ENCODE results near the gene IFIT2. TPM values are rescaled to one million over a fixed set of nuclear protein-coding genes. Genes with fewer than 3 reads are reported as not detected.

The IFIT2 gene
- total RNA-seq, 1 experiment from 2014 or later, result 1.0 TPM

GRCh38 chr10:89273680-89274079 is 28.2 kb upstream of the IFIT2 start:
- Histone ChIP-seq H3K4me1 (ENCODE audit: control insufficient read depth in 1 of 2, insufficient read depth in 2 of 2, low read length in 2 of 2) (peaks cover 17 to 22% of the 10 kb centered on the region in 2 experiments), H3K36me3 (ENCODE audit: control insufficient read depth in 1 of 2, insufficient read depth in 2 of 2, low read length in 2 of 2) (no peaks in the 10 kb centered on the region), H3K4me2 (ENCODE audit: low read length) (no peak overlapping the region), H2AFZ (ENCODE audit: low read depth, low read length, poor library complexity, severe bottlenecking) (no peak overlapping the region), H3K4me3 (replicated peaks in 1 of 2; ENCODE audit: low read depth in 1 of 2, low read length in 2 of 2) (no peak overlapping the region), H3K9ac (ENCODE audit: low read length) (no peak overlapping the region), H3K9me2 (ENCODE audit: insufficient read depth) (no peaks in the 10 kb centered on the region), H4K20me1 (ENCODE audit: insufficient read depth) (no peaks in the 10 kb centered on the region), H3K27me3 (ENCODE audit: insufficient read depth, low read length) (no peaks in the 10 kb centered on the region), H3K79me2 (ENCODE audit: insufficient read depth, low read length) (no peaks in the 10 kb centered on the region), H3K9me3 (ENCODE audit: control insufficient read depth in 1 of 2, insufficient read depth in 1 of 2, low read depth in 1 of 2, low read length in 2 of 2) (no peaks in the 10 kb centered on the region), H3K27ac (ENCODE audit: low read depth, low read length) (no peak overlapping the region)
- TF ChIP-seq ZFX (IDR thresholded peaks at IDR 0.05), result no peak
- no peak for TF ChIP-seq FOSL1 (IDR thresholded peaks at IDR 0.05; ENCODE audit: low read depth)
- TF ChIP-seq ZBTB33 (IDR thresholded peaks at IDR 0.05; ENCODE audit: extremely low read depth, insufficient replicate concordance, low read length), result no peak
- TF ChIP-seq SRF (IDR thresholded peaks at IDR 0.05; ENCODE audit: low read depth), result no peak
- RAD21 ChIA-PET (ENCODE audit: low non-redundant PET in 1 of 2, low total read pairs in 2 of 2, uncharacterized antibody in 2 of 2, unreplicated experiment in 2 of 2), result no interaction called here
- ATAC-seq, result no peak
- POLR2A ChIA-PET, result no interaction called here
- DNase-seq (ENCODE audit: low read depth, low spot score), result no peak
- intact Hi-C loops (cut with micrococcal nuclease), result no loop called here
- no TSS peak for BruUV-seq (replicated peaks)
- CTCF ChIA-PET, result no interaction called here

GRCh38 chr10:89274928-89275327 is 26.9 kb upstream of the IFIT2 start:
- ATAC-seq (no peak), DNase-seq (ENCODE audit: low read depth, low spot score) (no peak)
- H3K9me2 ChIP-seq (ENCODE audit: insufficient read depth), result no peaks in the 10 kb centered on the region
- H3K27ac ChIP-seq (ENCODE audit: low read depth, low read length), result no peak overlapping the region
- ChIA-PET POLR2A (no interaction called here), CTCF (interaction anchor here (1.7 kb wide), 1 partner anchor 95 kb away, joined by 4 read pairs; no protein-coding TSS in a partner anchor), RAD21 (ENCODE audit: low non-redundant PET in 1 of 2, low total read pairs in 2 of 2, uncharacterized antibody in 2 of 2, unreplicated experiment in 2 of 2) (no interaction called here)
- no peak overlapping the region for H3K9ac ChIP-seq (ENCODE audit: low read length)
- peaks cover 29 to 34% of the 10 kb centered on the region in 2 experiments for H3K4me1 ChIP-seq (ENCODE audit: control insufficient read depth in 1 of 2, insufficient read depth in 2 of 2, low read length in 2 of 2)
- H3K4me2 ChIP-seq (ENCODE audit: low read length), result no peak overlapping the region
- no peak overlapping the region for H2AFZ ChIP-seq (ENCODE audit: low read depth, low read length, poor library complexity, severe bottlenecking)
- intact Hi-C loops (cut with micrococcal nuclease), result no loop called here
- no TSS peak for BruUV-seq (replicated peaks)
- no peaks in the 10 kb centered on the region for H3K27me3 ChIP-seq (ENCODE audit: insufficient read depth, low read length)
- no peaks in the 10 kb centered on the region for H3K36me3 ChIP-seq (ENCODE audit: control insufficient read depth in 1 of 2, insufficient read depth in 2 of 2, low read length in 2 of 2)
- H3K4me3 ChIP-seq (replicated peaks in 1 of 2; ENCODE audit: low read depth in 1 of 2, low read length in 2 of 2), result no peak overlapping the region
- no peaks in the 10 kb centered on the region for H4K20me1 ChIP-seq (ENCODE audit: insufficient read depth)
- no peaks in the 10 kb centered on the region for H3K79me2 ChIP-seq (ENCODE audit: insufficient read depth, low read length)
- TF ChIP-seq MAX (IDR thresholded peaks at IDR 0.05) (0 out of 2 replicates have a peak, but pooled peaks have one; percentile 23), SRF (IDR thresholded peaks at IDR 0.05; ENCODE audit: low read depth) (no peak)
- no peaks in the 10 kb centered on the region for H3K9me3 ChIP-seq (ENCODE audit: control insufficient read depth in 1 of 2, insufficient read depth in 1 of 2, low read depth in 1 of 2, low read length in 2 of 2)

Measured in HCT116 (cell line).